AG04449 (cell line): Measurements from ENCODE around the gene PRKCE.

Source experiments
- CTCF ChIA-PET: fragments of 350-600 bp; formaldehyde crosslinking; extraction: SDS; loops from one replicate; lab custom pipeline; 2021; ENCODE audit warnings: antibody characterized with exemption; lab: Yijun Ruan, JAX
- POLR2A ChIA-PET: fragments of 400-600, 350-600 bp; formaldehyde crosslinking; extraction: SDS; loops from one replicate; lab custom pipeline; 2020; ENCODE audit warnings: antibody characterized with exemption, inconsistent platforms; lab: Yijun Ruan, JAX
- DNase-seq: peaks from one replicate; pipeline ENCODE4 v3.0.0-alpha.2; 2010; ENCODE audit warnings: low read depth, low spot score
- H3K4me3 ChIP-seq: 2 replicates; pipeline ENCODE4 v1.5.1; 2011; ENCODE audit warnings: low read depth, mild to moderate bottlenecking, control low read depth, low read length
- CTCF ChIP-seq: IDR thresholded peaks from one replicate; pipeline ENCODE4 v1.5.1; 2011; ENCODE audit warnings: mild to moderate bottlenecking, moderate library complexity, low read length, control low read depth, inconsistent platforms; ENCODE audit not compliant: insufficient read depth; ENCODE audit errors: missing control alignments

Gene PRKCE

GRCh38 chr2:46135228-46135855 is 483.9 kb downstream of the PRKCE start:
- ChIA-PET CTCF (interaction anchor here (1.5 kb wide), 1 partner anchor 9 kb away, joined by 4 read pairs; no protein-coding TSS in a partner anchor), POLR2A (interaction anchor here (0.6 kb wide), 1 partner anchor 200 kb away, joined by 3 read pairs; no protein-coding TSS in a partner anchor)
- no peak for DNase-seq
- no peak overlapping the region for H3K4me3 ChIP-seq
- TF ChIP-seq CTCF: no peak

DNA sequence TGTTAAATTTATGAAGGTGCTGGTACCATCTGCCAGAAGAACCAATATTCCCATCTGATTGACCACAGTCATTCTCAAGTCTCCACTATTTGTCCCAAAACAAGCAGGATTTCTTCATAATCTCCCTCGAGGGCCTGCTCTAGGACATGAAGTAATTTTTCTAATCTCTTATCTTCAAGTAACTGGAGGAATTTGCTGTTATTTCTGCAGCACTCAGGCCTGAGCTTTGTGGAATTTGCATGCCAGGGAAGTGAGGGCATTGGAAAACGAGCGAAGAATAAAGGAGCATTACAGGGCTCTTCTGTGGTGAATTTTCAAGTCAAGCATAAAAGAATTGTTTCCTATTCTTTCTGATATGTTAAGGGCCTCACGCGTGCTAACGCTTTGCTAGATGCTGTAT is 484.5 kb downstream of the PRKCE start:
- ChIA-PET CTCF (interaction anchor here (1.5 kb wide), 1 partner anchor 8 kb away, joined by 4 read pairs; no protein-coding TSS in a partner anchor), POLR2A (interaction anchor here (0.6 kb wide), 1 partner anchor 200 kb away, joined by 3 read pairs; no protein-coding TSS in a partner anchor)
- TF ChIP-seq CTCF: no peak
- H3K4me3 ChIP-seq: no peak overlapping the region
- peak; percentile 49 for DNase-seq

- CTCF ChIA-PET: interaction anchor here (1.5 kb wide), 1 partner anchor 8 kb away, joined by 4 read pairs; no protein-coding TSS in a partner anchor
- no peak overlapping the region for H3K4me3 ChIP-seq
- DNase-seq: no peak
- no peak for TF ChIP-seq CTCF
- POLR2A ChIA-PET: no interaction called here
Observed at GRCh38 chr2:46136481-46136880, 485.0 kb downstream of the PRKCE start.

GRCh38 chr2:46136953-46137352 is 485.5 kb downstream of the PRKCE start:
- POLR2A ChIA-PET: no interaction called here
- no peak overlapping the region for H3K4me3 ChIP-seq
- CTCF ChIA-PET: interaction anchor here (1.5 kb wide), 1 partner anchor 7 kb away, joined by 4 read pairs; no protein-coding TSS in a partner anchor
- DNase-seq: no peak
- no peak for TF ChIP-seq CTCF

DNA sequence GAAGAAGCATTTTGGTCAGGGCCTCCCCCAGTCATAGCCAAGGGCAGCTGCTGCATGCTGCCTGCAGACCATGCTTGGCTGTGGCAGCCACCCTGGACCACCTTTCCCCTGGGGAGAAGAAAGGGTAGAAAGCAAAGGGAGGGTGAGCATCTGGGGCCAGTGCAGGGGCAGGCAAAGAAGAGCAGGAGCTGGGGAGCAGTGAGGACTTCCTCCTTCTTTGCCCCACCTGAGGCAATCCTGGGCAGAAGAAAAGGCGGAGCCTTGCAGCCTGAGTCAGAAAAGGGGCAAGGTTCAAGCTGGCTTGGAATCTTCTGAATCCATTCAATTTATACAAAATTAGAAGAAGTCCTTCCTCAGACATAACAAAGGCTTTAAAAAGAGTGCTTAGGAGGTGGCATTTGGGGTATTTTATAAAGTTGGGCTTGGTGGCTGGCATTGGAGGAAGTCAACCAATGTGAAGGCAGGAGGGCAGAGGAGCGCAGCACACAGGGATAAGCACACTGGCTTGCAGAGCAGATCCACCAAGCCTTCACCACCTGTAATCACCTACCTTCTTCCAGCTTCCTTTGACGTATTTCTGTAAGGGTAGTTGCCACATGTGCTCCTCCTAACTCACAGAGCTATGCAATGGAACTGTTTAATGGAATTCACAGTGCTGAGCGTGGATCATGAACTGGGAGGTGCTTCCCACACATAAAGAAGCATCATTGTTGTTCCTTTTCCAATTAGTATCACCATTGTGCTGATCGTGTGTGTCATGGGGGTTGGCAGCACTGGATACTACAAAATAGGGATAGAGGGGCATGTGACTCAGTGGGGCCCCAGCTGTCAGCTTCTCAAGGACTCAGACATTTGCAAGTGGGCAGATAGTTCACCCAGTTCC is 491.3 kb downstream of the PRKCE start:
- POLR2A ChIA-PET: no interaction called here
- CTCF ChIA-PET: no interaction called here
- no peak overlapping the region for H3K4me3 ChIP-seq
- no peak for DNase-seq
- TF ChIP-seq CTCF: no peak
